DND-41 (cell line): ENCODE measurements around the gene PPP1R14B.
A peak's percentile ranks its signal among the peaks of the same experiment; 100 is the strongest.

Source experiments
- EZH2 ChIP-seq: IDR thresholded peaks from 3 replicates; pipeline ENCODE4 v1.6.1; 2012; ENCODE audit warnings: borderline replicate concordance, low read depth, mild to moderate bottlenecking, moderate library complexity, low read length, inconsistent platforms; ENCODE audit not compliant: severe bottlenecking
- TF ChIP-seq, protein P1 (sequence below): IDR thresholded peaks from 2 replicates; pipeline ENCODE4 v1.5.1; 2012; ENCODE audit warnings: borderline replicate concordance, low read length, moderate library complexity, mild to moderate bottlenecking; ENCODE audit not compliant: poor library complexity, severe bottlenecking; ENCODE audit errors: extremely low read depth

DNA sequence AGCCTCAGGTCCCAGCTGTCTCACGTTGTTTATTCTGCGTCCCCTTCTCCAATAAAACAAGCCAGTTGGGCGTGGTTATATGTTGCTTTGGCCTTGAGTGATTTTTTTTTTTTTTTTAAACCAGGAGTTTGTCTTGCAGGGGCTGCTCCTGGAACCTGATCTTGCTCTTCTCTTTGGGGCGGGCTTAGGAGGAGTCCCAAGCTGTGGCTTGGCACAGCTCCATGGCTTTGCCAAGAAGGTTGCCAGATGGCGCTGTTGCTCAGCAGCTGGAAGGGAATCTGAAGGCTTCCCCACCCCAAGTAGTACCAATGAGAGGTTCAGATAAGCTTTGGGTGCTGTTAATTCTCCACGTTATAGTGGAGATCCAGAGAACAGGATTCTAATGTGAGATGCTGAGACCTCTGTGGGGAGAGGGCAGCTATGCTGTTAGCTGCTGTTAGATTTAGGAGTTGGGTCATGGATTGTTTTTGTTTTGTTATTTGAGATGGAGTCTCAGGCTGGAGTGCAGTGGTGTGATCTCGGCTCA is 42.2 kb downstream of the PPP1R14B start:
- TF ChIP-seq, protein P1, sequence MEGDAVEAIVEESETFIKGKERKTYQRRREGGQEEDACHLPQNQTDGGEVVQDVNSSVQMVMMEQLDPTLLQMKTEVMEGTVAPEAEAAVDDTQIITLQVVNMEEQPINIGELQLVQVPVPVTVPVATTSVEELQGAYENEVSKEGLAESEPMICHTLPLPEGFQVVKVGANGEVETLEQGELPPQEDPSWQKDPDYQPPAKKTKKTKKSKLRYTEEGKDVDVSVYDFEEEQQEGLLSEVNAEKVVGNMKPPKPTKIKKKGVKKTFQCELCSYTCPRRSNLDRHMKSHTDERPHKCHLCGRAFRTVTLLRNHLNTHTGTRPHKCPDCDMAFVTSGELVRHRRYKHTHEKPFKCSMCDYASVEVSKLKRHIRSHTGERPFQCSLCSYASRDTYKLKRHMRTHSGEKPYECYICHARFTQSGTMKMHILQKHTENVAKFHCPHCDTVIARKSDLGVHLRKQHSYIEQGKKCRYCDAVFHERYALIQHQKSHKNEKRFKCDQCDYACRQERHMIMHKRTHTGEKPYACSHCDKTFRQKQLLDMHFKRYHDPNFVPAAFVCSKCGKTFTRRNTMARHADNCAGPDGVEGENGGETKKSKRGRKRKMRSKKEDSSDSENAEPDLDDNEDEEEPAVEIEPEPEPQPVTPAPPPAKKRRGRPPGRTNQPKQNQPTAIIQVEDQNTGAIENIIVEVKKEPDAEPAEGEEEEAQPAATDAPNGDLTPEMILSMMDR, result peak; percentile 93
- no peak for TF ChIP-seq EZH2
